GM18511 (cell line): ENCODE results near the gene TRIM58.

Experiments
- ATAC-seq: cut with Tn5 transposase; IDR thresholded peaks from one replicate; pipeline ENCODE4 v1.9.1; 2021; ENCODE audit warnings: mild to moderate bottlenecking, moderate library complexity; ENCODE audit not compliant: unreplicated experiment

The TRIM58 gene

GRCh38 chr1:247884797-247885413, 27.9 kb downstream of the TRIM58 start:
- ATAC-seq = no peak

GRCh38 chr1:247895163-247895637, 38.2 kb downstream of the TRIM58 start, which contains the start of gene OR2W3:
TSS of gene OR2W3 (plus strand) at chr1:247895587. CDS start at chr1:247895587, 0 bp downstream.
- ATAC-seq = no peak

- no peak for ATAC-seq
These were observed 39.0 kb downstream of the TRIM58 start for GRCh38 chr1:247895976-247896375.

GRCh38 chr1:247904122-247904521, 47.1 kb downstream of the TRIM58 start:
- ATAC-seq = no peak

GRCh38 chr1:247905181-247905580, 48.2 kb downstream of the TRIM58 start:
- no peak for ATAC-seq

- no peak for ATAC-seq
These were observed 49.0 kb downstream of the TRIM58 start for GRCh38 chr1:247905910-247906503.

GRCh38 chr1:247906504-247907047, 49.6 kb downstream of the TRIM58 start:
- ATAC-seq = no peak

GRCh38 chr1:247908766-247909165, 51.8 kb downstream of the TRIM58 start:
- ATAC-seq = no peak

GRCh38 chr1:247913786-247914185, 56.8 kb downstream of the TRIM58 start:
- ATAC-seq = no peak

GRCh38 chr1:247914941-247915662, 58.1 kb downstream of the TRIM58 start:
- ATAC-seq = no peak

GRCh38 chr1:247919952-247920351, 63.0 kb downstream of the TRIM58 start, which contains the start of gene OR2T8:
TSS of gene OR2T8 (plus strand) at chr1:247920252. CDS start at chr1:247921018, 766 bp downstream.
- ATAC-seq = no peak

GRCh38 chr1:247923941-247924340, 67.0 kb downstream of the TRIM58 start:
- ATAC-seq = no peak

GRCh38 chr1:247924868-247925267, 67.9 kb downstream of the TRIM58 start, which contains the start of gene OR2AJ1:
TSS of gene OR2AJ1 (plus strand) at chr1:247924889. CDS start at chr1:247933769, 8,880 bp downstream.
- ATAC-seq = no peak
